Psoas muscle (tissue), 8 donors: ENCODE measurements around the gene TXNDC5. TPM values are rescaled to one million over a fixed set of nuclear protein-coding genes. Genes with fewer than 3 reads are reported as not detected.

Experiments
- ATAC-seq, 4 donors: fragments of 200-7000 bp; cut with Tn5 transposase; one replicate each; pipeline ENCODE4 v1.9.1; 2020; ENCODE audit warnings: moderate library complexity in 3 of 4, mild to moderate bottlenecking in 2 of 4
- DNase-seq, 2 donors: peaks; one replicate each; pipeline ENCODE4 v3.0.0-alpha.2; 2020
- H3K27ac ChIP-seq: fragments of 200-600 bp; one replicate; pipeline ENCODE4 v1.8.0; 2022
- H3K27me3 ChIP-seq, 3 donors: fragments of 200-600 bp in 1 of 3; one replicate each; pipeline versions ENCODE4 v1.6.1 to v1.8.0; 2013 to 2022; ENCODE audit warnings: low read length in 2 of 3, mild to moderate bottlenecking in 2 of 3, moderate library complexity in 1 of 3; ENCODE audit not compliant: insufficient read depth in 3 of 3
- H3K36me3 ChIP-seq, 2 donors: fragments of 200-600 bp in 1 of 2; one replicate each; pipeline versions ENCODE4 v1.6.1 to v1.8.0; 2013 to 2022; ENCODE audit warnings: low read depth in 1 of 2, mild to moderate bottlenecking in 1 of 2, moderate library complexity in 1 of 2; ENCODE audit not compliant: insufficient read depth in 1 of 2
- H3K4me1 ChIP-seq: fragments of 200-600 bp; one replicate; pipeline ENCODE4 v1.8.0; 2022
- H3K4me3 ChIP-seq: fragments of 200-600 bp; one replicate; pipeline ENCODE4 v1.8.0; 2022; ENCODE audit warnings: mild to moderate bottlenecking
- H3K9me3 ChIP-seq: fragments of 200-600 bp; one replicate; pipeline ENCODE4 v1.8.0; 2022
- WGBS, 3 donors: extraction: QIAGEN DNeasy Blood & Tissue Kit; methylation state at CpG; one replicate each; pipeline versions ENCODE4 v1.1.6 to v1.1.7; 2013; 5-methylcytosine and 5-hydroxymethylcytosine counted together
- intact Hi-C, 2 donors: fragments of 100-400 bp; cut with DNase I; formaldehyde crosslinking; loops; one replicate each; pipeline versions ENCODE4 v1.11.0 to v1.14.2; 2022
- polyA plus RNA-seq, 3 donors: library from polyadenylated mRNA; stranded (reverse); fragments of 200-250 nt; gene quantifications; one replicate each; pipeline ENCODE4 v1.2.3, GENCODE V29; 2013
- total RNA-seq, 4 donors: library from RNA; stranded (reverse); fragmentation: NEBNext Ultra II Directional in 2 of 4; extraction: Animal tissue kit (Norgen Biotek cat#: 25700) in 2 of 4; gene quantifications; one replicate each; pipeline versions ENCODE4 v1.2.1 to v1.2.4, GENCODE V29; 2021 to 2023
- TF ChIP-seq, protein P1 (sequence below): fragments of 200-600 bp; IDR thresholded peaks from one replicate; pipeline ENCODE4 v1.8.0; 2022; ENCODE audit warnings: antibody characterized with exemption
- donor health status: healthy with polysubstance abuse.
- donor health status: DM: no; HTN: no; CAD: no; lungs with moderate emphysema.
- donor health status: Bipolar disorder and iron deficiency.
- donor health status: healthy.
- donor health status: DM: yes; HTN: yes; CAD: no.
- donor health status: DM: no; HTN: no; CAD: no.
- donor health status: DM: no; HTN: no; CAD: no.
- donor health status: DM: yes; HTN: yes; CAD: no.

TXNDC5 gene
- total and polyA plus RNA-seq, 7 donors, result 15.5 to 50.2 (median 24.6) TPM

- TF ChIP-seq, protein P1, sequence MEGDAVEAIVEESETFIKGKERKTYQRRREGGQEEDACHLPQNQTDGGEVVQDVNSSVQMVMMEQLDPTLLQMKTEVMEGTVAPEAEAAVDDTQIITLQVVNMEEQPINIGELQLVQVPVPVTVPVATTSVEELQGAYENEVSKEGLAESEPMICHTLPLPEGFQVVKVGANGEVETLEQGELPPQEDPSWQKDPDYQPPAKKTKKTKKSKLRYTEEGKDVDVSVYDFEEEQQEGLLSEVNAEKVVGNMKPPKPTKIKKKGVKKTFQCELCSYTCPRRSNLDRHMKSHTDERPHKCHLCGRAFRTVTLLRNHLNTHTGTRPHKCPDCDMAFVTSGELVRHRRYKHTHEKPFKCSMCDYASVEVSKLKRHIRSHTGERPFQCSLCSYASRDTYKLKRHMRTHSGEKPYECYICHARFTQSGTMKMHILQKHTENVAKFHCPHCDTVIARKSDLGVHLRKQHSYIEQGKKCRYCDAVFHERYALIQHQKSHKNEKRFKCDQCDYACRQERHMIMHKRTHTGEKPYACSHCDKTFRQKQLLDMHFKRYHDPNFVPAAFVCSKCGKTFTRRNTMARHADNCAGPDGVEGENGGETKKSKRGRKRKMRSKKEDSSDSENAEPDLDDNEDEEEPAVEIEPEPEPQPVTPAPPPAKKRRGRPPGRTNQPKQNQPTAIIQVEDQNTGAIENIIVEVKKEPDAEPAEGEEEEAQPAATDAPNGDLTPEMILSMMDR, result no peak
- Histone ChIP-seq H3K4me1 (peaks cover 4% of the 10 kb centered on the region), H3K27ac (no peak overlapping the region), H3K4me3 (no peak overlapping the region), H3K27me3 (no peaks in the 10 kb centered on the region), H3K9me3 (no peaks in the 10 kb centered on the region), H3K36me3 (no peaks in the 10 kb centered on the region)
- ATAC-seq (no peak), DNase-seq (no peak)
- intact Hi-C loops, result loop anchor here (5.0 to 10.0 kb wide), 3 partner anchors 148 to 192 kb away; partner anchors contain the start of gene BLOC1S5 (in 2 of the 2)
- 84% methylated on average over 5 of the region's 5 CpGs for WGBS, 3 donors
These were observed 3.7 kb upstream of the TXNDC5 start for GRCh38 chr6:7914311-7914710.

- H3K27ac ChIP-seq, result no peak overlapping the region
- intact Hi-C loops, result loop anchor here (5.0 to 10.0 kb wide), 3 partner anchors 149 to 191 kb away; partner anchors contain the start of gene BLOC1S5 (in 2 of the 2)
- H3K27me3 ChIP-seq, result no peaks in the 10 kb centered on the region
- WGBS, 3 donors, result 57 to 60% (median 57%) methylated on average over 8 of the region's 8 CpGs
- no peak for DNase-seq
- peaks cover 7% of the 10 kb centered on the region for H3K4me1 ChIP-seq
- no peaks in the 10 kb centered on the region for H3K9me3 ChIP-seq
- TF ChIP-seq, protein P1, result no peak
- no peak for ATAC-seq
- H3K36me3 ChIP-seq, result no peaks in the 10 kb centered on the region
- no peak overlapping the region for H3K4me3 ChIP-seq
These were observed 2.3 kb upstream of the TXNDC5 start for GRCh38 chr6:7912736-7913517.

DNA sequence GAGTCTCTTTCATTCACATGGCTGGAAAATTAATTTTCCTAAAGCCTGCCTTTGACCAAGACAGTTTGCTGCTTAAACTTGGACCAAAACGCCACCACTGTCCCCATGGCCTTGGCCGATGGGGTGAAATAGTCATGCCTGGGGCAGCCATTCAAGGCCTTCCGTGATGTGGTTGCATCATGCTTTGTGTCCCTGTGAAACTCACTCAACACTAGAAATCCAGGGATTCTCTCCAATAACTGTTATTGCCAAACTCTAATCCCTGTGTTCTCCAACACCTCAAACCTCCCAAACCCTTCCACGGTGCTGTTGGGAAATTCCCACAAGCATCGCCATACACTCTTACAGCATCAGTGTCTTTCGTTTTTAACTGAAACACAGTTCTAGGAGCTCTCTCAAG lies 1.4 kb upstream of the TXNDC5 start:
- no peak overlapping the region for H3K4me3 ChIP-seq
- peaks cover 11% of the 10 kb centered on the region for H3K4me1 ChIP-seq
- H3K27me3 ChIP-seq, result no peaks in the 10 kb centered on the region
- TF ChIP-seq, protein P1, result no peak
- no peak overlapping the region for H3K27ac ChIP-seq
- no peaks in the 10 kb centered on the region for H3K9me3 ChIP-seq
- intact Hi-C loops, result loop anchor here (5.0 to 10.0 kb wide), 3 partner anchors 150 to 190 kb away; partner anchors contain the start of gene BLOC1S5 (in 2 of the 2)
- no peaks in the 10 kb centered on the region for H3K36me3 ChIP-seq
- 44 to 56% (median 46%) methylated on average over 6 of the region's 6 CpGs for WGBS, 3 donors
- peak in 2 of 4 donors; percentile 15 to 31 for ATAC-seq
- DNase-seq, result peak; percentile 65 to 72

DNA sequence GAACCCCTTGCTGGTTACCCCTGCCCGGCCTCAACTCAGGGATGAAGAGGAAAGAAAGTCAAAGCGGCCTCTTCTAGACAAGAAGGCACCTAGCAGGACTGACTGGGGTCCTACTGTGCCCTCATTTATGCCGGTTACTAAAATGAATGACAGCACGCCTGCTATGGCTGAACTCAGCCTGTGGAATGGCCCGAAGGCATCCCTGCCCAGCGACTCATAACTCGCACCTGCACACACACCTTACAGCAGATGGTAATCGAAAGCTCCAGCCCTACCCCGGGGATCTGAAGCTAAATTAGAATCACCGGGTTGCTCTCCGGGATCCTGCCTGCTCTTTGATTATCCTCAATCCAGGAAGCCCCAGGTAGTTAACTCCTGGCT lies 747 bp upstream of the TXNDC5 start:
- WGBS, 3 donors, result 82 to 90% (median 84%) methylated on average over 11 of the region's 11 CpGs
- no peak for ATAC-seq
- H3K27ac ChIP-seq, result peak overlapping the region; percentile 74

More for the DNA sequence above, 747 bp upstream of the TXNDC5 start:
- Histone ChIP-seq H3K4me3 (peak overlapping the region; percentile 78), H3K36me3 (no peaks in the 10 kb centered on the region), H3K9me3 (no peaks in the 10 kb centered on the region), H3K27me3 (no peaks in the 10 kb centered on the region), H3K4me1 (peaks cover 11% of the 10 kb centered on the region)
- no peak for DNase-seq
- TF ChIP-seq, protein P1, result no peak
- intact Hi-C loops, result loop anchor here (5.0 to 10.0 kb wide), 3 partner anchors 151 to 189 kb away; partner anchors contain the start of gene BLOC1S5 (in 2 of the 2)
